HG02571 (cell line): ENCODE results near the gene NXT1.
"Not testable (repeated sequence)": the region's sequence is repeated elsewhere in the genome, so short reads cannot be mapped to it uniquely, and the experiment has no call there.

Experiments
- ATAC-seq: cut with Tn5 transposase; IDR thresholded peaks from one replicate; pipeline ENCODE4 v1.9.1; 2021; ENCODE audit warnings: mild to moderate bottlenecking, moderate library complexity; ENCODE audit not compliant: unreplicated experiment

Gene NXT1

DNA sequence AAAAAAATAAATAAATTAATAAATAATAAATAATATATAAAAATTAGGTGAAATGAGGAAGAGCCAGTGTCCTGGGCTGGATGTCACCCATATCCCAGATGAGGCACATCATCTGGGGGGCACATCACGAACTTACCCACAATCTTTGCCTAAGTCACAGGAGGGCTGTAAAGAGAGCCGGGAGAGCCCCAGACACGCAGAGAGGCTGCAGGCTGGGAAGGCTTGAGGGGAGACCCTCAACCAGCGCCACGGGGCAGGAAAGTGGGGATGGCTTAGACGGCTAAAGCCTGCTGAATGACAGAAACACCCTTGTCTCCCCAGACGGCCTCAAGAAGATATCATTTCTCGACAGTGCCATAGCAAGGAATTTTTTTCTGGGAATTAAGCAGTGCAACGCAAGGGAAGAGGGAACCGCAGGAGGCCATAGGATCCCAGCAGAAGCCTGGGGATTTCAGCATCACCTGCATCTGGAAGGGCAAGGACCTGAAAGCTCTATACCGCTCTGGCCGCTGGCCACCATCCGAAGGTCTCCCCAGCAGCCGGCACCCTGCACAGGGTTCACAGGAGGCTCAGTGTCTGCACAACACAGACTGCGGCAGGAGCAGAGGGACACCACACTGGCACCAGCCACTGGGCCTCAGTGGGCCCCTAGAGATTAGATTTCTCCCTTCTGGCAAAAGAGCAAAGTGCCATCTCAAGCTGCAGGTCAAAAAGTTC, 22.8 kb upstream of the NXT1 start:
- no peak for ATAC-seq

GRCh38 chr20:23331450-23332350, 18.9 kb upstream of the NXT1 start:
- ATAC-seq, result no peak

DNA sequence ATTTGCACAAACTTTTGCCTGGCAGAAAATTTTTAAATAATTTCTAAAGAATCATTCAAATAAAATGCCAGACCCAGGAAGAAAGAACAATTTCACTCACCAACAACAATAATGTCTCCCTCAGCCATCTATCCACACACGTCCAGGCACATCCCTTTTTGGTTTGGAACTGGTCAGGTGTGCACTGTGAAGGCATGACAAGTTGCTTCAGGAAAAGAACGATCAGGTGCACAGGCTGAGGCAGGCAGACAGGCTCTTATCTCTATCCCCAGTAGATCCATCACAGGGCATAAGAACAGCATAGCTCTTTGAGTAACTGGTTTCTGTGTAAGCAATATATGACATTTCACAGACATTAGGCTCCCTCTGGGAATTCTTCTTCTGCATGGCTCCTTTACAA, 18.1 kb upstream of the NXT1 start:
- no peak for ATAC-seq

GRCh38 chr20:23334111-23334510, 16.5 kb upstream of the NXT1 start:
- no peak for ATAC-seq

GRCh38 chr20:23335521-23335920, 15.1 kb upstream of the NXT1 start:
- ATAC-seq, result no peak

- no peak for ATAC-seq
These were observed 14.1 kb upstream of the NXT1 start for GRCh38 chr20:23336476-23336875.

GRCh38 chr20:23337312-23337711, 13.3 kb upstream of the NXT1 start:
- no peak for ATAC-seq

DNA sequence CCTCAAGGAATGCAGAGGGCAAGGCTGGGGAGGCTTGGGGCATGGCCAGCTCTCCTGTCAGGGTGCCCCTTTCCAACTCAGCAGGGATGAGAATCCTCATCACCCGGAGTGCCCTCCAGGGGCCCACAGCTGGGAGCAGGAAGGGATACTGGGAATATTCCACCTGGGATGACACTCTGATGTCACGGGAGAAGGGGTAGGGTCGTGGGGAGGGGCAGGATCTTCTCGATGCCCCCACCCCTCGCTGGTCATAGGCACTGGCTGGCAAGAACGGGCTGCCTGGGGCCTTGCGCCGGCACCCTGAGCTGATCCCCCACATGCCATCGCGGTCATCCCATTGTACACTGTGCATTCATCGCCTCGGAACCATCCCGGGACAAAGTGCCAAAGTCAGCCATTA, 10.6 kb upstream of the NXT1 start:
- no peak for ATAC-seq

DNA sequence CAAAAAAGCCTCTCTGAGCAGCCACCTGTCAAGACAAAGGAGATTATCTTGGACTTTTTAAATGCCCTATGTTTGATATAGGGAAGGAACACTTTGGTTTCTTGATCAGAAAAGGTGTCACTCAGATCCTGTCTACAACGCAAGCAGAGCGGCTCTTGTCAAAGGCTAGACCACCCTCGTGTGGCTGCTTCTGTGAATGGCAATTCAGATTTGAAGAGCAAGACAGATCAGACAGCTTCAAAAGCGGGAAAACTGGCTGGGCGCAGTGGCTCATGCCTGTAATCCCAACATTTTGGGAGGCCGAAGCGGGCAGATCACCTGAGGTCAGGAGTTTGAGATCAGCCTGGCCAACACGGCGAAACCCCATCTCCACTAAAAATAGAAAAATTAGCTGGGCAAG, 10.1 kb upstream of the NXT1 start:
- no peak for ATAC-seq

GRCh38 chr20:23341073-23341472, 9.5 kb upstream of the NXT1 start:
- ATAC-seq, result no peak

DNA sequence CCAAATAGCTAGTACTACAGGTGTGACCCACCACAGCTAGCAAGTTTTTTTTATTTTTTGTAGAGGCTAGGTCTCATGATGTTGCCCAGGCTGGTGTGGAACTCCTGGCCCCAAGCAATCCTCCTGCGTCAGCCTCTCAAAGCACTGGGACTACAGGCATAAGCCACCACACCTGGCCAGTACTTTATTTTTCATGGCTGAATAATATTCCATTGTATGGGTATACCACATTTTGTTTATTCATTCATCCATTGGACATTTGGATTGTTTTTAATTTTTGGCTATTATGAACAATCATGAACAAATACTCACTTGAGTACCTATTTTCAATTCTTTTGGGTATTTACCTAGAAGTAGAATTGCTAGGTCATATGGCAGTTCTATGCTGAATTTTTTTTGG, 7.0 kb upstream of the NXT1 start:
- ATAC-seq, result no peak

GRCh38 chr20:23344336-23344735, 6.3 kb upstream of the NXT1 start:
- ATAC-seq, result no peak

DNA sequence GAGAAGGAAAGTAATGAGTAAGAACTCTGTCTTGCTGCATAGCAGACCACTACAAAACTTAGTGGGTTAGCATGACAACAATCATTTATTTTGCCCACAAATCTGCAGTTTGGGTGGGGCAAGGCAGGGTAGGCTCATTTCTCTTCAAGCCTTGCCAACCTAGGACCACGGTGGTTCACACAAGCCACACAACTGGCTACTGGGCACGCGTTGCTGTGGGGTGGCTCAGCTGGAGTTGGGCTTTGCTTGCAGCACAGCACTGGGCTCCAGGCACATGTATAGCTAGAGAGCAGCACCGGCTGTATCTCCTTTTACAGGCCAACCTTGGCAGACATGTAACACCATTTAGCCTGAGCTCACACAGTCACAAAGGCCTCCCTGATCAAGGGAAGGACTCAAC, 4.6 kb upstream of the NXT1 start:
- ATAC-seq, result no peak

GRCh38 chr20:23347791-23348190, 2.8 kb upstream of the NXT1 start:
- no peak for ATAC-seq

GRCh38 chr20:23348510-23348909, 2.1 kb upstream of the NXT1 start:
- not testable (repeated sequence) for ATAC-seq

- peak; percentile 31 for ATAC-seq
These were observed 1.0 kb upstream of the NXT1 start for GRCh38 chr20:23349338-23350195.

- peak; percentile 23 for ATAC-seq
These were observed 580 bp downstream of the NXT1 start for GRCh38 chr20:23350904-23351838.

GRCh38 chr20:23356203-23356602, 5.6 kb downstream of the NXT1 start:
- ATAC-seq, result no peak

GRCh38 chr20:23357767-23358562, 7.4 kb downstream of the NXT1 start:
- ATAC-seq, result peak; percentile 67

DNA sequence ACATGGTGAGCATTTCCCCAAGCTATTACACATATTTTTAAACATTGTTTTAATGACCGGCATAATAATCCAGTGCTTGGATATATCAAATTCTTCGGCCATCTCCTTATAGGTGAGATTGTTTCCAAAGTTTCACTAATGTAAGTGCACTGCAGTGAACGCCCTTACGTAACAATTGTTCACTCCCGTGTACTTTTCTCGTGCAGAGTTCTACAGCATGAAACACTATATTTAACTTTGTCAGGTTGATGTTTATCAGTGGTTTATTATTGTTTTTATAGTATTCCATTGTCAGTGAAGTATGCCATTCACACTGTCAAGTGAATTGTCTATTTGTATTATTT, 7.9 kb downstream of the NXT1 start:
- ATAC-seq, result no peak
